NCI-H1694 treated with DMSO at 0.1 percent for 48 hours (cell line): ENCODE data around the gene PCGF1.
A peak's percentile ranks its signal among the peaks of the same experiment; 100 is the strongest.

Experiments
- DNase-seq: peaks from one replicate; lab custom pipeline; 2025; lab: John Stamatoyannopoulos, UW

PCGF1 gene

GRCh38 chr2:74507145-74507925 lies at the start of gene PCGF1:
Gene PCGF1 (minus strand): TSS chr2:74507695. CDS start chr2:74507668, 27 bp downstream.
- DNase-seq = peak; percentile 98

GRCh38 chr2:74556831-74557370 lies 49.4 kb upstream of the PCGF1 start:
- DNase-seq = no peak

GRCh38 chr2:74556159-74556558 lies 48.7 kb upstream of the PCGF1 start:
- DNase-seq = no peak

GRCh38 chr2:74555610-74556103 lies 48.2 kb upstream of the PCGF1 start:
- no peak for DNase-seq

GRCh38 chr2:74554820-74555531 lies 47.5 kb upstream of the PCGF1 start:
- no peak for DNase-seq

GRCh38 chr2:74553892-74554819 lies 46.7 kb upstream of the PCGF1 start, which contains the start of the genes DOK1 and LOXL3:
Gene DOK1 (plus strand): TSS chr2:74554720. CDS start chr2:74554755, 35 bp downstream.
Gene LOXL3 (minus strand): TSS chr2:74553942. CDS start chr2:74552634, 1,308 bp downstream.
- no peak for DNase-seq

GRCh38 chr2:74552914-74553811 lies 45.7 kb upstream of the PCGF1 start:
- no peak for DNase-seq

- no peak for DNase-seq
Observed at GRCh38 chr2:74551942-74552913, 44.7 kb upstream of the PCGF1 start.

GRCh38 chr2:74551530-74551929 lies 44.0 kb upstream of the PCGF1 start:
- DNase-seq = no peak

- DNase-seq = no peak
Observed at GRCh38 chr2:74550231-74550630, 42.7 kb upstream of the PCGF1 start.

- no peak for DNase-seq
Observed at GRCh38 chr2:74548900-74549826, 41.7 kb upstream of the PCGF1 start.

- DNase-seq = peak; percentile 16
Observed at GRCh38 chr2:74548285-74548899, 40.9 kb upstream of the PCGF1 start.

- no peak for DNase-seq
Observed at GRCh38 chr2:74546004-74546403, 38.5 kb upstream of the PCGF1 start.

GRCh38 chr2:74544634-74545033 lies 37.1 kb upstream of the PCGF1 start:
- DNase-seq = no peak

- DNase-seq = no peak
Observed at GRCh38 chr2:74542978-74543377, 35.5 kb upstream of the PCGF1 start.

GRCh38 chr2:74540291-74540690 lies 32.8 kb upstream of the PCGF1 start:
- no peak for DNase-seq

GRCh38 chr2:74538881-74539339 lies 31.4 kb upstream of the PCGF1 start:
- no peak for DNase-seq

- no peak for DNase-seq
Observed at GRCh38 chr2:74537140-74537539, 29.6 kb upstream of the PCGF1 start.
